T-helper 2 cell treated with Interferon-gamma antibody and Interleukin-4, amounts not matched to agents 100 ng/mL and 5 ng/mL, for 36 hours (primary cell): ENCODE data around the gene GFY. TPM values are rescaled to one million over a fixed set of nuclear protein-coding genes. Genes with fewer than 3 reads are reported as not detected.

Experiments
- intact Hi-C: fragments of 100-400 bp; cut with micrococcal nuclease; formaldehyde crosslinking; loops from one replicate; pipeline ENCODE4 v1.15.1; 2023
- total RNA-seq: library from RNA; stranded (reverse); gene quantifications from 2 replicates; pipeline ENCODE4 v1.2.3, GENCODE V29; 2022

Gene GFY
- total RNA-seq, 1 donor from 2014 or later: not detected

DNA sequence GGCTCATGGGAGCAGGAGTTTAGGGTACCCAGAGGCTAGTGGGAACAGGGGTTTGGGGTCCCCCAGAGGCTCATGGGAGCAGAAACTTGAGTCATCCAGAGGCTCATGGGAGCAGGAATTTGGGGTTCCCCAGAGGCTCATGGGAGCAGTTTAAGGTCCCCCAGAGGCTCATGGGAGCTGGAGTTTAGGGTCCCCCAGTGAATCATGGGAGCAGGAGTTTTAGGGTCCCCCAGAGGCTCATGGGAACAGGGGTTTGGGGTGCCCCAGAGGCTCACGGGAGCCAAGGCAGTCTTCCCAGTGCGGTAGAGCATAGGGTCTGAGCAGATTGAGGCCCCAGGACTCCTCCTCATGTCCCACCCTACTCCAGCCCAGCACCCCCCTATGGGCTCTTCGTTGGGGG is 40.2 kb downstream of the GFY start:
- intact Hi-C loops: no loop called here

DNA sequence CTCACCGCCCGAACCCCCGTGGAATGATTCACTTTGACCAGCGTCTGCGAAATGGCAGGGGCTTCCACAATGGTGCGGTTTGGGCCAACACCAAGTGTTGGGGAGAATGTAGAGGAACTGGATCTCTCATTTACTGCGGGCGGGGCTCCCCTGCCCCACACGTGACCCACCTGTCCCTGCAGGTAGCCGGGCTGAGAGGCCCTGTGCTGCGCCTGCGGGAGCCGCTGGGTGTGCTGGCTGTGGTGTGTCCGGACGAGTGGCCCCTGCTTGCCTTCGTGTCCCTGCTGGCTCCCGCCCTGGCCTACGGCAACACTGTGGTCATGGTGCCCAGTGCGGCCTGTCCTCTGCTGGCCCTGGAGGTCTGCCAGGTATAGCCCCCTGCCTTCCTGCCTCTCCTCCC is 43.0 kb downstream of the GFY start:
- intact Hi-C loops: no loop called here

DNA sequence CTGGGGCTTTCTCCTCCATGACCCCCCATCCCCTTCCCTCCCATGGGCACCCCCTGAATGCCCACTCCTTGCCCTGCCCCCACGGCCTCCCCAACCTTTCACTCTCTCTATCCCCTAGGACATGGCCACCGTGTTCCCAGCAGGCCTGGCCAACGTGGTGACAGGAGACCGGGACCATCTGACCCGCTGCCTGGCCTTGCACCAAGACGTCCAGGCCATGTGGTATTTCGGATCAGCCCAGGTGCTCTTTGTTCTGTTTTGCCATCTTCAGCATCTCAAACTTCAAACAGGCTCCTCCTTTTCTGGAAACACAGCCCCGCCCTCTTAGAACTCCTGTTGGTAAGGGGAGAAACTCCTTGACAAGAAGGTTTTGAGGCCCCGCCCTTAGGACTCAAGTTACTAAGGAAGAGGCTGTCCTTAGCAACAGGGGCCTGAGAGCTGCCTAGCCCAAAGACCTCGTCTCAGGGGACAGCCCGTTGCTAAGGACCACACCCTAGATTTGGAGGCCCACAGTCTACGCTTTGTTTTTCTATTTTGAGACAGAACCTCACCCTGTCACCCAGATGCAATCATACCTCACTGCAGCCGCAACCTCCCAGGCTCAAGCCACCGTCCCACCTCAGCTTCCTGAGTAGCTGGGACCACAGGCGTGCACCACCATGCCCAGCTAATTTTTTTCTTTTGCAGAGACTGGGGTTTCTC is 43.7 kb downstream of the GFY start:
- intact Hi-C loops: loop anchor here (1.0 kb wide), 1 partner anchor 16 kb away; the partner anchor contains the start of gene ALDH16A1

DNA sequence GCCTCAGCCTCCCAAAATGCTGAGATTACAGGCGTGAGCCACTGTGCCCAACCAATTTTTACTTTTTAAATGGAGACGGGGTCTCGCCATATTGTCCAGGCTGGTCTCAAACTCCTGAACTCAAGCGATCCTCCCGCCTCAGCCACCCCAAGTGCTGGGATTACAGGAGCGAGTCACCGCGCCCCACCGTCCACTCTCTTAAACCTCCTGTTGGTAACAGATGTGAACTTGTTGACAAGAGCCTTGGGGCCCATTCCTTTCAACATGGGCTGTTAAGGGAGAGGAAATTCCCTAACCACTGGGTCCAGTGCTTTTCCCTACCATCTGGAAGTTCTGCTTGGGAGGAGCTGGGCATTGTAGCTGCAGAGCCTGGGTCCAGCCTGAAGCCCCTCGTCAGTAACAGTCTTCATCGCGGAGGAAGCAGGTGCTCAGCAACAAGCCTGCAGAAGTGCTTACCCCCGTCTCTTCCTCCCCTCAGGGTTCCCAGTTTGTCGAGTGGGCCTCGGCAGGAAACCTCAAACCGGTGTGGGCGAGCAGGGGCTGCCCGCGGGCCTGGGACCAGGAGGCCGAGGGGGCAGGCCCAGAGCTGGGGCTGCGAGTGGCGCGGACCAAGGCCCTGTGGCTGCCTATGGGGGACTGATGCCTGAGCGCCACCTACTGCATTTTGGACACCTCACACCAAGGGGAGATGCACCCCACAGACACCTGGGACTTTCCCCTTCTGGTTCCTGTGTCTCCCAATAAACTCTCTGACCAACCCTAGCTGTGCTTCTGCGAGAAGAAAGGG is 44.8 kb downstream of the GFY start:
- intact Hi-C loops: loop anchor here (1.0 to 10.0 kb wide), 4 partner anchors 17 to 475 kb away; partner anchors contain the start of genes ALDH16A1, GYS1 and RUVBL2

DNA sequence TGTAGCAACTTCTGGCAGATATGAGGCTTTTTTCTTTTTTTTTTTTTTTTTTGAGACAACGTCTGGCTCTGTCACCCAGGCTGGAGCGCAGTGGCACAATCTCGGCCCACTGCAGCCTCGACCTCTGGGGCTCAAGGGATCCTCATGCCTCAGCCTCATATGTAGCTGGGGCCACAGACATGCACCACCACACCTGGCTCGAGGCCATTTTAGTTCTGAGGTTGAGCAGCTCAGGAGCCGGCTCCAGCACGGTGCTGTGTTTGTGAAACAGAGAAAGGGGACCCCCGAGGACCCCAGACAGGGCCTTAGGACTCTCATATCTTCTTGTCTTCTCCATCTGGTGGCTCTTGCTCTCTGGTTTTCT is 45.4 kb downstream of the GFY start:
- intact Hi-C loops: loop anchor here (1.0 to 10.0 kb wide), 3 partner anchors 78 to 476 kb away; partner anchors contain the start of genes GYS1 and RUVBL2

DNA sequence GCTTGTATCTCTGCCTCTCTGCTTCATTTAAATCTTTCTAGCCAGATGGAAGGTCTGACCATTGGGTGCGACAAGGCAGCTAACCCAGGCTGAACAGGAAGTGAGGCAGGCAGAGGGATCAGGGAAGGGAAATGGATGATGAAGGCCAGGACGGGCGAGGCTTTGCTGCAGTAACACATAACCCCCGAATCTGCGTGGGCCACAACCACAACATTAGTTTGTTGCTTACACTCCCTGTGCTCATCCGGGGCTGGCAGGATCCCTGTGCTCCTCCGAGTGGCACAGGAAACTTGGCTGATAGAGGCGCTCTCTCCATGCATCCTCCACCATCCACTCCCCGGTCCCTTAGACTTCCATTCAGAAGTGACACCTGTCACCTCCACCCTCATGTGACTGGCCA is 47.7 kb downstream of the GFY start:
- intact Hi-C loops: loop anchor here (10.0 kb wide), 1 partner anchor 478 kb away; the partner anchor contains the start of genes GYS1 and RUVBL2

DNA sequence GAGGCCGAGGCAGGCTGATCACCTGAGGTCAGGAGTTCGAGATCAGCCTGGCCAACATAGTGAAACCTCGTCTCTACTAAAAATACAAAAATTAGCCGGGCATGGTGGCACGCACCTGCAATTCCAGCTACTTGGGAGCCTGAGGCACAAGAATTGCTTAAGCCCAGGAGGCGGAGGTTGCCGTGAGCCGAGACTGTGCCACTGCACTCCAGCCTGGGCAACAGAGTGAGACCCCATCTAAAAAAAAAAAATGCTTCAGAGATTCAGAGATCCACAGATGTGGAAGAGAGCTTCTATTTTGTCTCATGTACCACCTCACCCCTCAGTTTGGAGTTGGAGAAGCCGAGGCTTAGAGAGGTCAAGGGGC is 48.3 kb downstream of the GFY start:
- intact Hi-C loops: loop anchor here (10.0 kb wide), 1 partner anchor 479 kb away; the partner anchor contains the start of genes GYS1 and RUVBL2

DNA sequence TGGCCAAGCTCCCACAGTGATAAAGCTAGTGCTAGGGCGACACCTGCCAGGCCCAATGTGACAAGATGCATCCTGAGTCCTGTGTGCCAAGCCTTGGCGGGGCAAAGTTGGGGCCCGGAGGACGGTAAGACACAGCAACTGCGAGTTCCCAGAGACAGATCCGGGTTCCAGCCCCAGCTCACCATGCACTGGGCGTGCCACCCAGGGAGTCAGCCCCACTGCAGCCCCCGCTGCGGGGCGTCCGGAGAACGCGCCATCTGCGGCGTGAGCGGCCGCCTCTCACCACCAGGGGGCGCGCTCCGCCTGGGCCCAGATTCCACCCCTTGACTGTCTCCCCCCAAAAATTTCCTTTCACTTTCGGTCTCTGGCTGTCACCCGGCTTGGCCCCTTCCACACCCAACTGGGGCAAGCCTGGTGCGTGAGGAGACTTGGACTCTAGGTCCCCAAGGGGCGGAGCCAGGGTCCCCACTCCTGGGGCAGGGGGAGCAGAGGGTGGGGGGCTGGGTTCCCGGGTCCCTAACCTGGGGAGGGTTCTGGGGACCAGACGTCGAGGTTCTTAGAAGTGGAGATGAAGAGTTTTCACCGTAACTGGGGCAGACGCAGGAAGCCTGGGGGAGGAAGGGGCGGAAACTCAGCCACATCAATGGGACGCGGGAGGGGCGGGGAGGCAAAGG is 48.8 kb downstream of the GFY start, which contains the start of gene FLT3LG:
Gene FLT3LG, plus strand, starts transcription at position 348 of the 674 bp plus-strand sequence. CDS start 425 bp downstream, outside the sequence.
- intact Hi-C loops: loop anchor here (1.0 to 10.0 kb wide), 8 partner anchors 13 to 479 kb away; partner anchors contain the start of genes ALDH16A1, CD37, GYS1 and RPL13A

DNA sequence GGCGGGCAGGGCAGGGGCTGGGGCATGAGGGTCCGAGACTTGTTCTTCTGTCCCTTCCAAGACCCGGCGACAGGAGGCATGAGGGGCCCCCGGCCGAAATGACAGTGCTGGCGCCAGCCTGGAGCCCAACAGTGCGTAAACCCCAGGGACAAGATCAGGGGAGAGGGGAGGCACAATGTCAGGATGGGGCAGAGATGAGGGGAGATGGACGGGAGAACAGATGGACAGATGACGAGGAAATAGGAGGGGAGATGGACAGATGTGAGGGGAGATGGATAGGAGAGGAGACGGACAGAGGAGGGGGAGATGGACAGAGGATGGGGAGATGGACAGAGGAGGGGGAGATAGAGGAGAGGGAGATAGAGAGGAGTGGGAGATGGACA is 49.3 kb downstream of the GFY start:
- intact Hi-C loops: loop anchor here (1.0 to 10.0 kb wide), 8 partner anchors 13 to 480 kb away; partner anchors contain the start of genes ALDH16A1, CD37, GYS1 and RPL13A

DNA sequence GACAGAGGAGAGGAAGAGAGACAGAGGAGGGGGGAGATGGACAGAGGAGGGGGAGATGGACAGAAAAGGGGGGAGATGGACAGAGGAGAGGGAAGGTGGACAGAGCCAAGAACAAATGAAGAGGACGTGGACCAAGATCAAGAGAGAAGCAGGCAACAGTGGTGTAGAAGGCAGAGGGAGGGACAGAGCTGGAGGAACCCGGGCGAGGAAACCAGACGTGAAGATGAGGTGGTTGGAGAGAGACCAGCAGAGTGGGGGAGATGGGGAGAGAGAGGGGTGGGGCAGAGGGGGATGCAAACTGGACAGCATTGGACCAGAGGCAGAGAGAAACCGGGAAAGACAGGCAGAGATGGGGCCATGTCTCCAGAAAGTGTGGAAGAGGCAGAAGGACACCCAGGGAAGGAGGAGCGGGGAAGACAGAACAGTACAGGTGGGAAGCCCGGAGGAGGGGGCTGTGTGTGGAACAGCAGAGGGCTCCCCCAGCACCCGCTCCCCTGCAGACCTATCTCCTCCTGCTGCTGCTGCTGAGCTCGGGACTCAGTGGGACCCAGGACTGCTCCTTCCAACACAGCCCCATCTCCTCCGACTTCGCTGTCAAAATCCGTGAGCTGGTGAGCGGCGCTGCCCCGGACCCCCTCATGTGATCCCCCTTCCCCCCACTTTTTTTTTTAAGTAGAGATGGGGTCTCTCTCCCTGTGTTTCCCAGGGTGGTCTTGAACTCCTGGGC is 50.2 kb downstream of the GFY start:
- intact Hi-C loops: loop anchor here (2.0 to 10.0 kb wide), 4 partner anchors 71 to 481 kb away; partner anchors contain the start of genes CD37, GYS1 and RUVBL2

DNA sequence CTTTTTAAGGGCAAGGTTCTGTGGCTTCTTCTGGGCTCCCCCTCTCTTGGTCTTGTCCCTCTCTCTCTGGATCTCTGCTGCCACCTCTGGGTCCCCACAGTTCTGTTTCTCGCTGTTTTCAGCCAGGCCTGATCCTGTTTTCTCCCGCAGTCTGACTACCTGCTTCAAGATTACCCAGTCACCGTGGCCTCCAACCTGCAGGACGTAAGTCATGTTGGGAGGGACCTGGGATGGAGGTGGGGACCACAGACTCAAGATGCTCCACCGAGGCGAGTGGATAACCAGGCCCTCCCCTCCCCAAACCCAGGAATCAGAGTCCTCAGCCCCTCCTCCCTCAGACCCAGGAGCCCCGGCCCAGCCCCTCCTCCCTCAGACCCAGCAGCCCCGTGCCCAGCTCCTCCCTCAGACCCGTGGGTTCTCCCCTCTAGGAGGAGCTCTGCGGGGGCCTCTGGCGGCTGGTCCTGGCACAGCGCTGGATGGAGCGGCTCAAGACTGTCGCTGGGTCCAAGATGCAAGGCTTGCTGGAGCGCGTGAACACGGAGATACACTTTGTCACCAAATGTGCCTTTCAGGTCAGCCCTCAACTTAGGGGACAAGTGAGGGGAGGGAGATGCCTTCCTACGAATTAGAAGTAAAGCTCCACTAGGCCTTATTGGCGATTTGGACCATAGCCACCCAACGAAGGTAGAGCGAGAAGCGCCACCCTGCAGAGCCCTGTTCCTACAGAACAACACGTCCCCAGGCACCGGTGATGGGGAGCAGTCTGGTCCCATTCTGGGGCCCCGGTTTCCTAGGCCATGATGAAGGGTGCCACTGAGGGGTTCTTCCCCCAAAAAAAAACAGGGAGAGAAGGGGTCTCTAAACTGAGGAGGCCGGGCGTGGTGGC is 51.0 kb downstream of the GFY start:
- intact Hi-C loops: loop anchor here (2.0 to 10.0 kb wide), 4 partner anchors 71 to 481 kb away; partner anchors contain the start of genes CD37, GYS1 and RUVBL2

Other genes with a start within 250 kb of the GFY start
- 3.5 and 3.8 TPM in 2 replicates for gene SLC6A16, start 100.2 kb upstream of the GFY start, total RNA-seq
- gene CD37, start 90.0 kb upstream of the GFY start, total RNA-seq: 213 and 221 TPM in 2 replicates
- not detected in 2 replicates for gene TEAD2, start 63.0 kb upstream of the GFY start, total RNA-seq
- not detected in 2 replicates for gene DKKL1, start 61.5 kb upstream of the GFY start, total RNA-seq
- gene KASH5, start 37.1 kb upstream of the GFY start, total RNA-seq: 0.23 and 0.43 TPM in 2 replicates
- not detected in 2 replicates for gene PTH2, start 1.9 kb upstream of the GFY start, total RNA-seq
- 0.07 and 0.09 TPM in 2 replicates for gene SLC17A7, start 16.1 kb downstream of the GFY start, total RNA-seq
- 146 and 150 TPM in 2 replicates for gene PIH1D1, start 26.4 kb downstream of the GFY start, total RNA-seq
- gene ALDH16A1, start 27.8 kb downstream of the GFY start, total RNA-seq: 45.5 and 47.5 TPM in 2 replicates
- 271 and 275 TPM in 2 replicates for gene FLT3LG, start 48.8 kb downstream of the GFY start, total RNA-seq
- 2,471 and 2,495 TPM in 2 replicates for gene RPL13A, start 62.2 kb downstream of the GFY start, total RNA-seq
- 2,021 and 2,052 TPM in 2 replicates for gene RPS11, start 71.0 kb downstream of the GFY start, total RNA-seq
- gene FCGRT, start 87.3 kb downstream of the GFY start, total RNA-seq: 7.4 and 8.5 TPM in 2 replicates
- 3.0 and 3.9 TPM in 2 replicates for gene RCN3, start 102.6 kb downstream of the GFY start, total RNA-seq
- 172 and 174 TPM in 2 replicates for gene NOSIP, start 155.2 kb downstream of the GFY start, total RNA-seq
- gene PRRG2, start 155.9 kb downstream of the GFY start, total RNA-seq: 0.82 and 1.1 TPM in 2 replicates
- 42.0 and 43.3 TPM in 2 replicates for gene PRR12, start 165.8 kb downstream of the GFY start, total RNA-seq
- gene RRAS, start 214.8 kb downstream of the GFY start, total RNA-seq: 6.8 and 9.3 TPM in 2 replicates
- 61.9 and 65.4 TPM in 2 replicates for gene SCAF1, start 216.8 kb downstream of the GFY start, total RNA-seq
- gene IRF3, start 240.5 kb downstream of the GFY start, total RNA-seq: 135 and 158 TPM in 2 replicates
- 70.4 and 75.7 TPM in 2 replicates for gene BCL2L12, start 240.5 kb downstream of the GFY start, total RNA-seq